ENCODE data around the gene TM9SF3.

DNA sequence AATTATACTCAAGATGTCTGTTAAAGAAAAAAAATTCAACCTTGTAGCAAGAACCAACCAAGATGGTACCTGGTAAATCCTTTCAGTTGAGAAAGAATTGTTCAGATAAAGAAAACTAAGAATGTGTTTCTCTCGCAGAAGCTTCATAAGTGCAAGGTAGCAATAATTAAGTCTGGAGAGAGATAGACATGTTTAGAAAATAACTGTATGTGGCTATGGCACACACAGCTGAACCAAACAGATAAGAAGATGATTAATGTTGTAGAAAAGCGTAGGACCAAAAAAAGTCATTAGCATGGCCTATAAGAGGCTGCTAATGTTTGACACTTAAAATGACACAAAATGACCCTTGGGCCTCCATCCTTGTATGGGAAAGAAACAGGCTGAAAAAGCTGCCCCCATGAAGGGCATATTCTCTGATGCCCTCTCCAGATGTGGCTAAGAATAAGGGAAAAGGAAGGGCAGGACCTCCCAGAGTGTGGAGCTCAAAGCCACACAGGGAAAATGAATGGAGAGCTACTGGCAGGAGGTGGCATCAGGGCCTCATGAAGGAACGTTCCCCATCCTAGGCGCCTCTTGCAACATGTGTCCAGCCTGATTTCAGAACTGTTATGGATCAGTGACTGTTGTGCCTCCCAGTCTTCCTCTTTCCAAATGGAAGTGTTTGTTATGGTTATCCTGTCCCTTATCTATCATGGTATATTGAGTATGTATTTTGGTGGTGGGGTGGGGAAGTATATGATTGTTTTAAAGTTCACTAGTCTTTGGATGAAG is 103.8 kb downstream of the TM9SF3 start:
- TF ChIP-seq CTCF (IDR thresholded peaks at IDR 0.05) (no peak), EZH2 (IDR thresholded peaks at IDR 0.05; ENCODE audit: borderline replicate concordance, insufficient read depth, low read depth, low read length, poor library complexity, severe bottlenecking) (no peak)
